Lower leg skin (tissue), 4 donors: ENCODE measurements around the gene RALGAPA2. TPM values are rescaled to one million over a fixed set of nuclear protein-coding genes. Genes with fewer than 3 reads are reported as not detected.

ENCODE experiments used
- DNase-seq, 2 donors: peaks; one replicate each; pipeline ENCODE4 v3.0.0-alpha.2; 2019; ENCODE audit warnings: low spot score in 2 of 2
- H3K4me3 ChIP-seq: fragments of 200-600 bp; sonication (generic); 2 replicates; pipeline ENCODE4 v1.5.1; 2017; ENCODE audit warnings: mild to moderate bottlenecking, low read depth; ENCODE audit not compliant: poor library complexity, severe bottlenecking
- CTCF ChIP-seq, 3 donors: fragments of 450-650 bp; IDR thresholded peaks; one replicate each; pipeline ENCODE4 v1.5.1; 2016; ENCODE audit warnings: antibody characterized with exemption in 3 of 3, mild to moderate bottlenecking in 3 of 3, moderate library complexity in 2 of 3
- POLR2A ChIP-seq, 2 donors: fragments of 450-650 bp; IDR thresholded peaks; one replicate each; pipeline ENCODE4 v1.6.1; 2016 to 2017; ENCODE audit warnings: antibody characterized with exemption in 2 of 2, mild to moderate bottlenecking in 1 of 2, moderate library complexity in 1 of 2
- WGBS, 2 donors: methylation state at CpG; one replicate each; pipeline ENCODE4 v1.1.5; 2018; 5-methylcytosine and 5-hydroxymethylcytosine counted together
- intact Hi-C: fragments of 100-400 bp; cut with DNase I; formaldehyde crosslinking; loops from one replicate; pipeline ENCODE4 v1.15.0; 2023; ENCODE audit warnings: low total_unique reads
- total RNA-seq, 4 donors: library from RNA; depleted of rRNA; stranded (reverse); fragments of >200 nt; gene quantifications; one replicate each; pipeline ENCODE4 v1.1.0, GENCODE V29; 2016

RALGAPA2 gene
- total RNA-seq, 4 donors from 2014 or later, result 56.1 to 78.8 (median 60.8) TPM

GRCh38 chr20:20664795-20665589 lies 47.5 kb downstream of the RALGAPA2 start:
- no peak for TF ChIP-seq POLR2A (IDR thresholded peaks at IDR 0.05)
- no peak for TF ChIP-seq CTCF (IDR thresholded peaks at IDR 0.05)
- 67 to 71% methylated on average over 2 of the region's 2 CpGs for WGBS, 2 donors
- no peak overlapping the region for H3K4me3 ChIP-seq
- intact Hi-C loops, result loop anchor here (10.0 kb wide), 1 partner anchor 160 kb away; no protein-coding TSS in a partner anchor
- DNase-seq, result no peak

GRCh38 chr20:20663841-20664240 lies 48.6 kb downstream of the RALGAPA2 start:
- intact Hi-C loops, result loop anchor here (10.0 kb wide), 1 partner anchor 161 kb away; no protein-coding TSS in a partner anchor
- TF ChIP-seq POLR2A (IDR thresholded peaks at IDR 0.05), result no peak
- no peak for TF ChIP-seq CTCF (IDR thresholded peaks at IDR 0.05)
- no peak overlapping the region for H3K4me3 ChIP-seq
- DNase-seq, result no peak
- WGBS, 2 donors, result 94 to 95% methylated on average over 3 of the region's 3 CpGs

GRCh38 chr20:20658871-20659431 lies 53.5 kb downstream of the RALGAPA2 start:
- TF ChIP-seq POLR2A (IDR thresholded peaks at IDR 0.05) (no peak), CTCF (IDR thresholded peaks at IDR 0.05) (no peak)
- DNase-seq, result no peak
- WGBS, 2 donors, result 86% methylated on average over 4 of the region's 4 CpGs
- H3K4me3 ChIP-seq, result no peak overlapping the region
- intact Hi-C loops, result loop anchor here (10.0 kb wide), 1 partner anchor 64 kb away; no protein-coding TSS in a partner anchor

- no peak for TF ChIP-seq POLR2A (IDR thresholded peaks at IDR 0.05)
- TF ChIP-seq CTCF (IDR thresholded peaks at IDR 0.05), result no peak
- H3K4me3 ChIP-seq, result no peak overlapping the region
- DNase-seq, result no peak
- intact Hi-C loops, result loop anchor here (10.0 kb wide), 1 partner anchor 63 kb away; no protein-coding TSS in a partner anchor
These were observed 54.3 kb downstream of the RALGAPA2 start for GRCh38 chr20:20658123-20658522.

GRCh38 chr20:20657092-20657491 lies 55.4 kb downstream of the RALGAPA2 start:
- TF ChIP-seq POLR2A (IDR thresholded peaks at IDR 0.05), result no peak
- no peak for TF ChIP-seq CTCF (IDR thresholded peaks at IDR 0.05)
- no peak overlapping the region for H3K4me3 ChIP-seq
- WGBS, 2 donors, result 92 to 98% methylated on average over 6 of the region's 6 CpGs
- DNase-seq, result no peak
- intact Hi-C loops, result loop anchor here (10.0 kb wide), 1 partner anchor 62 kb away; no protein-coding TSS in a partner anchor
